HepG2 (cell line): ENCODE measurements around the gene ZNRF3. TPM values are rescaled to one million over a fixed set of nuclear protein-coding genes. Genes with fewer than 3 reads are reported as not detected.

Experiments
- ATAC-seq: fragments of 200-7000 bp; cut with Tn5 transposase; 3 replicates; pipeline ENCODE4 v1.9.1; 2020; ENCODE audit warnings: mild to moderate bottlenecking, moderate library complexity
- BruUV-seq: library from RNA; stranded (reverse); fragments of 400-500 nt; replicated peaks from 2 replicates; lab custom pipeline; 2021; lab: Mats Ljungman, UMichigan
- CTCF ChIA-PET: fragments of 300-600 bp; formaldehyde crosslinking; extraction: SDS; loops from one replicate; lab custom pipeline; 2021; ENCODE audit warnings: low total read pairs, inconsistent platforms, low intra/inter-chr PET ratio; lab: Yijun Ruan, JAX
- POLR2A ChIA-PET: fragments of 350-600 bp; sonication (Branson Sonifier 250); formaldehyde crosslinking; loops from one replicate; lab custom pipeline; 2020; ENCODE audit warnings: antibody characterized with exemption, inconsistent platforms; lab: Yijun Ruan, JAX
- DNase-seq: peaks from one replicate; pipeline ENCODE4 v3.0.0-alpha.2; 2015; ENCODE audit warnings: low spot score
- FAIRE-seq: peaks from 3 replicates; lab custom pipeline; 2011; peaks lifted over from hg19 to GRCh38; lab: Jason Lieb, UNC
- H2AFZ ChIP-seq: one replicate; pipeline ENCODE4 v1.6.1; 2011; ENCODE audit warnings: low read length, inconsistent platforms
- H3K27ac ChIP-seq: fragments of 300-600 bp; 3 replicates; pipeline ENCODE4 v1.8.0; 2011; ENCODE audit warnings: mixed run types, mild to moderate bottlenecking, mixed read lengths, low read length, inconsistent platforms; ENCODE audit not compliant: insufficient read depth; ENCODE audit errors: extremely low read length
- H3K27me3 ChIP-seq, 2 experiments: fragments of 200-600 bp in 1 of 2; 2 replicates in 1 of 2; 3 replicates in 1 of 2; pipeline versions ENCODE4 v1.6.0 to v1.8.0; 2011; ENCODE audit warnings: low read length in 2 of 2, mild to moderate bottlenecking in 2 of 2, moderate library complexity in 2 of 2, inconsistent platforms in 1 of 2; ENCODE audit not compliant: insufficient read depth in 2 of 2, control insufficient read depth in 1 of 2
- H3K36me3 ChIP-seq, 2 experiments: fragments of 200-600 bp in 1 of 2; replicated peaks in 1 of 2; 2 replicates in 1 of 2; 3 replicates in 1 of 2; pipeline versions ENCODE4 v1.5.1 to v1.8.0; 2011; ENCODE audit warnings: low read length in 2 of 2, inconsistent platforms in 1 of 2; ENCODE audit not compliant: insufficient read depth in 2 of 2, control insufficient read depth in 1 of 2
- H3K4me1 ChIP-seq: 2 replicates; pipeline ENCODE4 v1.5.1; 2012; ENCODE audit warnings: low read length, inconsistent platforms; ENCODE audit not compliant: insufficient read depth
- H3K4me2 ChIP-seq: 2 replicates; pipeline ENCODE4 v1.6.0; 2011; ENCODE audit warnings: low read depth, low read length, inconsistent platforms
- H3K4me3 ChIP-seq, 3 experiments: fragments of 200-600 bp in 1 of 3; sonication (generic), shearing (Covaris generic) in 1 of 3; replicated peaks in 1 of 3; 2 replicates each; pipeline ENCODE4 v1.5.1; 2011 to 2016; ENCODE audit warnings: low read length in 3 of 3, inconsistent platforms in 2 of 3, low read depth in 2 of 3, mild to moderate bottlenecking in 2 of 3, control low read depth in 1 of 3, mixed read lengths in 1 of 3; ENCODE audit not compliant: insufficient read depth in 1 of 3
- H3K79me2 ChIP-seq: one replicate; pipeline ENCODE4 v1.6.1; 2011; ENCODE audit warnings: low read length, inconsistent platforms; ENCODE audit not compliant: insufficient read depth
- H3K9ac ChIP-seq: 2 replicates; pipeline ENCODE4 v1.6.0; 2011; ENCODE audit warnings: mild to moderate bottlenecking, low read depth, low read length, inconsistent platforms; ENCODE audit not compliant: insufficient read depth
- H3K9me3 ChIP-seq: 2 replicates; pipeline ENCODE4 v1.5.1; 2012; ENCODE audit warnings: mild to moderate bottlenecking, low read length
- H4K20me1 ChIP-seq: 2 replicates; pipeline ENCODE4 v1.6.0; 2011; ENCODE audit warnings: inconsistent platforms, mild to moderate bottlenecking, low read length, moderate library complexity; ENCODE audit not compliant: insufficient read depth
- AGO1 ChIP-seq: fragments of 200-400 bp; formaldehyde crosslinking; IDR thresholded peaks from 2 replicates; pipeline ENCODE4 v1.6.1; 2017; ENCODE audit warnings: mild to moderate bottlenecking, low read depth, low read length, moderate library complexity; ENCODE audit not compliant: poor library complexity, severe bottlenecking
- ARHGAP35 ChIP-seq: sonication (generic); formaldehyde crosslinking; IDR thresholded peaks from 2 replicates; pipeline ENCODE4 v1.9.0; 2022; ENCODE audit warnings: mild to moderate bottlenecking, inconsistent platforms, moderate library complexity, missing genetic modification reagents, borderline replicate concordance
- BHLHE40 ChIP-seq: IDR thresholded peaks from 2 replicates; pipeline ENCODE4 v1.6.1; 2011; ENCODE audit warnings: low read length, improper control_type of control experiment
- FLYWCH1 ChIP-seq: sonication (generic); formaldehyde crosslinking; IDR thresholded peaks from 2 replicates; pipeline ENCODE4 v1.8.1; 2023; ENCODE audit warnings: mild to moderate bottlenecking, missing genetic modification reagents
- FOXM1 ChIP-seq: sonication (generic); formaldehyde crosslinking; IDR thresholded peaks from 2 replicates; pipeline ENCODE4 v1.5.0; 2020; ENCODE audit warnings: missing genetic modification reagents
- HCFC1 ChIP-seq: fragments of 150-350 bp; IDR thresholded peaks from 2 replicates; pipeline ENCODE4 v1.6.1; 2014; ENCODE audit warnings: low read depth, low read length
- IRF9 ChIP-seq: sonication (generic); formaldehyde crosslinking; IDR thresholded peaks from 2 replicates; pipeline ENCODE4 v1.8.0; 2022; ENCODE audit warnings: missing genetic modification reagents, mild to moderate bottlenecking, borderline replicate concordance
- ISL2 ChIP-seq: sonication (generic); formaldehyde crosslinking; IDR thresholded peaks from 2 replicates; pipeline ENCODE4 v1.5.0; 2020; ENCODE audit warnings: missing genetic modification reagents
- MBD4 ChIP-seq: IDR thresholded peaks from 2 replicates; pipeline ENCODE4 v1.6.1; 2012; ENCODE audit warnings: low read length, inconsistent platforms, borderline replicate concordance
- MEF2D ChIP-seq: sonication (generic); formaldehyde crosslinking; IDR thresholded peaks from 2 replicates; pipeline ENCODE4 v1.5.1; 2020; ENCODE audit warnings: mild to moderate bottlenecking, missing genetic modification reagents
- MTF2 ChIP-seq: sonication (generic); formaldehyde crosslinking; IDR thresholded peaks from 2 replicates; pipeline ENCODE4 v1.5.0; 2020; ENCODE audit warnings: missing genetic modification reagents, borderline replicate concordance
- NKX3-1 ChIP-seq: sonication (generic); formaldehyde crosslinking; IDR thresholded peaks from 2 replicates; pipeline ENCODE4 v1.5.0; 2020; ENCODE audit warnings: missing genetic modification reagents
- PHF21A ChIP-seq: sonication (generic); formaldehyde crosslinking; IDR thresholded peaks from 2 replicates; pipeline ENCODE4 v1.5.0; 2020; ENCODE audit warnings: mild to moderate bottlenecking, missing genetic modification reagents
- PHF5A ChIP-seq: IDR thresholded peaks from one replicate; pipeline ENCODE4 v1.6.1; 2018; ENCODE audit warnings: low read depth, missing genetic modification reagents; ENCODE audit not compliant: unreplicated experiment
- RAD21 ChIP-seq: fragments of 450-650 bp; formaldehyde crosslinking; IDR thresholded peaks from 2 replicates; pipeline ENCODE4 v1.5.0; 2020; ENCODE audit warnings: mild to moderate bottlenecking
- SAP130 ChIP-seq: IDR thresholded peaks from 2 replicates; pipeline ENCODE4 v1.6.1; 2016; ENCODE audit warnings: low read depth
- SIX1 ChIP-seq: sonication (generic); formaldehyde crosslinking; IDR thresholded peaks from 2 replicates; pipeline ENCODE4 v1.4.0; 2020; ENCODE audit warnings: missing genetic modification reagents, borderline replicate concordance
- TBX2 ChIP-seq: sonication (generic); formaldehyde crosslinking; IDR thresholded peaks from 2 replicates; pipeline ENCODE4 v1.5.0; 2020; ENCODE audit warnings: missing genetic modification reagents, mild to moderate bottlenecking, borderline replicate concordance
- U2AF2 ChIP-seq: fragments of 200-400 bp; formaldehyde crosslinking; IDR thresholded peaks from 2 replicates; pipeline ENCODE4 v1.6.1; 2017; ENCODE audit warnings: low read depth, mild to moderate bottlenecking, low read length
- ZC3H13 ChIP-seq: sonication (generic); formaldehyde crosslinking; IDR thresholded peaks from 2 replicates; pipeline ENCODE4 v1.8.1; 2023; ENCODE audit warnings: mild to moderate bottlenecking, missing genetic modification reagents, moderate library complexity
- ZC3H4 ChIP-seq: sonication (generic); formaldehyde crosslinking; IDR thresholded peaks from 2 replicates; pipeline ENCODE4 v1.4.0; 2020; ENCODE audit warnings: missing genetic modification reagents, borderline replicate concordance
- ZNF160 ChIP-seq: sonication (generic); formaldehyde crosslinking; IDR thresholded peaks from 2 replicates; pipeline ENCODE4 v1.8.0; 2022; ENCODE audit warnings: mild to moderate bottlenecking, inconsistent platforms, missing genetic modification reagents
- ZNF235 ChIP-seq: sonication (generic); formaldehyde crosslinking; IDR thresholded peaks from 2 replicates; pipeline ENCODE4 v1.8.1; 2023; ENCODE audit warnings: mild to moderate bottlenecking, missing genetic modification reagents, borderline replicate concordance
- ZNF260 ChIP-seq: sonication (generic); formaldehyde crosslinking; IDR thresholded peaks from 2 replicates; pipeline ENCODE4 v1.4.0; 2020; ENCODE audit warnings: missing genetic modification reagents, low read depth, mild to moderate bottlenecking, borderline replicate concordance
- ZNF296 ChIP-seq: sonication (generic); formaldehyde crosslinking; conservative IDR thresholded peaks from 2 replicates; pipeline ENCODE4 v1.5.0; 2020; ENCODE audit warnings: mild to moderate bottlenecking, missing genetic modification reagents
- ZNF468 ChIP-seq: sonication (generic); formaldehyde crosslinking; IDR thresholded peaks from 2 replicates; pipeline ENCODE4 v1.8.0; 2022; ENCODE audit warnings: mild to moderate bottlenecking, moderate library complexity, missing genetic modification reagents
- ZNF768 ChIP-seq: sonication (generic); formaldehyde crosslinking; IDR thresholded peaks from 2 replicates; pipeline ENCODE4 v1.4.0; 2020; ENCODE audit warnings: missing genetic modification reagents
- WGBS: methylation state at CpG from one replicate; pipeline ENCODE4 v1.1.6; 2017; ENCODE audit warnings: low lambda C conversion rate; 5-methylcytosine and 5-hydroxymethylcytosine counted together
- in situ Hi-C: cut with HindIII; loops from 2 replicates; pipeline ENCODE4 v1.10.0; 2017; ENCODE audit warnings: low pct_unique_long_range_greater_than_20kb; ENCODE audit not compliant: extremely low pct_ligation_motif_present
- intact Hi-C: fragments of 100-400 bp; cut with micrococcal nuclease; formaldehyde crosslinking; loops from one replicate; pipeline ENCODE4 v1.10.0; 2022; ENCODE audit not compliant: unreplicated experiment
- polyA plus RNA-seq, 8 experiments: library from polyadenylated mRNA; depleted of rRNA in 3 of 8; stranded (reverse) in 7 of 8; unstranded in 1 of 8; fragments of >200 nt; fragmentation: Illumina TruSeq in 4 of 8; extraction: Trizol in 4 of 8; gene quantifications; 2 replicates each; pipeline versions ENCODE4 v1.2.1 to v1.2.3, GENCODE V29; 2011 to 2016; ENCODE audit warnings: low read depth in 4 of 8, missing spikeins in 1 of 8, mixed read lengths in 1 of 8; ENCODE audit not compliant: insufficient read depth in 1 of 8
- total RNA-seq, 5 experiments: library from RNA; depleted of rRNA; stranded (reverse); fragments of >200 nt; fragmentation: Illumina TruSeq; extraction: Trizol; gene quantifications; 2 replicates each; pipeline ENCODE4 v1.2.3, GENCODE V29; 2016; ENCODE audit warnings: low read depth in 1 of 5

Gene ZNRF3
- total and polyA plus RNA-seq, 2 of the 13 experiments (the other 11 are each of a cell fraction or from before 2014, with no cell fraction given) = 20.3 to 36.7 TPM

GRCh38 chr22:28882545-28882877 lies 861 bp upstream of the ZNRF3 start:
- Histone ChIP-seq H3K4me2 (peak overlapping the region; percentile 94), H3K9ac (peak overlapping the region; percentile 71), H3K36me3 (no peaks in the 10 kb centered on the region), H3K4me3 (peak overlapping the region; percentile 59 to 77 (median 76)), H3K27ac (peak overlapping the region; percentile 82), H4K20me1 (peaks cover 16% of the 10 kb centered on the region; the same call in 1 of the 2 replicates), H3K79me2 (peaks cover 35% of the 10 kb centered on the region), H3K9me3 (no peaks in the 10 kb centered on the region), H3K27me3 (no peaks in the 10 kb centered on the region; a peak in 1 of 5 replicates), H2AFZ (no peak overlapping the region), H3K4me1 (peaks cover 41% of the 10 kb centered on the region)
- ChIA-PET CTCF (no interaction called here), POLR2A (interaction anchor here (0.8 to 2.6 kb wide), 15 partner anchors 9 to 190 kb away, joined by 3 to 22 read pairs (median 6); partner anchors contain the start of gene KREMEN1)
- intact Hi-C loops = loop anchor here (2.0 kb wide), 1 partner anchor 18 kb away; no protein-coding TSS in a partner anchor
- DNase-seq (no peak), FAIRE-seq (peak; percentile 8), ATAC-seq (peak; percentile 41)
- BruUV-seq = TSS peak; percentile 97
- in situ Hi-C loops = no loop called here
- WGBS = 0% methylated on average over 3 of the region's 5 CpGs
- TF ChIP-seq ZNF296 (CRISPR knock-in tag) (0 out of 2 replicates have a peak, but pooled peaks have one; percentile 51), MTF2 (CRISPR knock-in tag) (no peak), SIX1 (no peak), SAP130 (CRISPR knock-in tag) (peak; percentile 16; the same call in 1 of the 2 replicates), TBX2 (CRISPR knock-in tag) (peak; percentile 46; the same call in 1 of the 2 replicates), AGO1 (no peak), ARHGAP35 (CRISPR knock-in tag) (no peak), ZNF260 (CRISPR knock-in tag) (no peak), PHF5A (CRISPR knock-in tag) (no peak), RAD21 (CRISPR knock-in tag) (no peak), ZC3H4 (CRISPR knock-in tag) (no peak), MEF2D (no peak; the same call in 1 of the 2 replicates), NKX3-1 (no peak), ISL2 (CRISPR knock-in tag) (0 out of 2 replicates have a peak, but pooled peaks have one; percentile 2), FOXM1 (no peak), FLYWCH1 (CRISPR knock-in tag) (no peak), BHLHE40 (peak; percentile 16; the same call in 1 of the 2 replicates), ZNF768 (CRISPR knock-in tag) (no peak), ZC3H13 (0 out of 2 replicates have a peak, but pooled peaks have one; percentile 33), ZNF235 (CRISPR knock-in tag) (0 out of 2 replicates have a peak, but pooled peaks have one; percentile 70), MBD4 (0 out of 2 replicates have a peak, but pooled peaks have one; percentile 53), HCFC1 (no peak), ZNF468 (CRISPR knock-in tag) (no peak), U2AF2 (no peak), IRF9 (CRISPR knock-in tag) (no peak), ZNF160 (CRISPR knock-in tag) (0 out of 2 replicates have a peak, but pooled peaks have one; percentile 18), PHF21A (CRISPR knock-in tag) (0 out of 2 replicates have a peak, but pooled peaks have one; percentile 11)
